GM21619 (cell line): Measurements from ENCODE around the gene ZNF738.
A peak's percentile ranks its signal among the peaks of the same experiment; 100 is the strongest.
"Not testable (repeated sequence)": the region's sequence is repeated elsewhere in the genome, so short reads cannot be mapped to it uniquely, and the experiment has no call there.

Experiments
- ATAC-seq: cut with Tn5 transposase; IDR thresholded peaks from one replicate; pipeline ENCODE4 v1.9.1; 2021; ENCODE audit not compliant: unreplicated experiment

ZNF738 gene

DNA sequence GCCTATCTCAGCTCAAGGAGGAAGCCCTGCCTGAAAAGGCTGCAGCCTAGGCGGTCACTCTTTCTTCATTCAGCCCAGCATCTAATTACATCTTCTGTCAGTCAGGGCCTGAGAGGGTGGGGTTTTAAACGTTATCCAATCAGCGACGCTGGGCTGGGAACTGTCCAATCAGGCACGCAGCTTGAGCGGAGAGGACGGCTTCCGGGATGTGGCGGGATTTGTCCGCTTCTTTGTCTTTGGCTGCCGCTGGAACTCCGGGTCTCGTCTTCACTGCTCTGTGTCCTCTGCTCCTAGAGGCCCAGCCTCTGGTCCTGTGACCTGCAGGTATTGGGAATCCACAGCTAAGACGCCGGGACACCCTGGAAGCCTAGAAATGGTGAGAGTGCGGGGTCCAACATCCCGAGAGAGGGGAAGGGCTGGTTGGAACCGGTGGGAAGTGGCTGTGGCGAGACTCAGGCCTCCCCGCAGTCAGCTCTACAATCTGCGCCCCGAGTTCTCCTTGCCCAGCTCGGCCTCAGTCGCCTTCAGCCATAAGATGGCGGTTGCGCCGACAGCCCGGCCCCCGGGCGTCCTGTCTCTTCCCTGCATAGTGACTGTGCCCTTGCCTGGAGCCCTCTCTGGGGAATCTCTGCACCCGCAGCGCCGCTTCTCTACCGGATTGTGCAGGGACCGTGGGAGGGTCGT lies at the start of gene ZNF738:
ZNF738 (plus strand) TSS at position 233 of the 684 bp plus-strand sequence; CDS start at position 374, 141 bp downstream.
- peak; percentile 97 for ATAC-seq

DNA sequence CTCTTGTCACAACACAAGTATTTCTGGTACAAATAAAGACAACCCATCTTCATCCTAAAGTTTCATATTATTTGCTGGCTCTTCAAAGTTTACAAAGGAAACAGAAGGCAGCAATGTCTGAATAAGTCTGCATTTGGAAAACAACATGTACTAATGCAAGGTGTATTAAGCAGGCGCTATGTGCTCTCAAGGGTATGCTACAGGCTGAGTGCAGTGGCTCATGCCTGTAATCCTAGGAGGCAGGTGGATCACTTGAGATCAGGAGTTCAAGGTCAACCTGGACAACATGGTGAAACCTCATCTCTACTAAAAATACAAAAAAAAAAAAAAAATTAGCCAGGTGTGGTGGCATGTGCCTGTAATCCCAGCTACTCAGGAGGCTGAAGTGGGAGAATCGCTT lies 46.0 kb upstream of the ZNF738 start:
- not testable (repeated sequence) for ATAC-seq

DNA sequence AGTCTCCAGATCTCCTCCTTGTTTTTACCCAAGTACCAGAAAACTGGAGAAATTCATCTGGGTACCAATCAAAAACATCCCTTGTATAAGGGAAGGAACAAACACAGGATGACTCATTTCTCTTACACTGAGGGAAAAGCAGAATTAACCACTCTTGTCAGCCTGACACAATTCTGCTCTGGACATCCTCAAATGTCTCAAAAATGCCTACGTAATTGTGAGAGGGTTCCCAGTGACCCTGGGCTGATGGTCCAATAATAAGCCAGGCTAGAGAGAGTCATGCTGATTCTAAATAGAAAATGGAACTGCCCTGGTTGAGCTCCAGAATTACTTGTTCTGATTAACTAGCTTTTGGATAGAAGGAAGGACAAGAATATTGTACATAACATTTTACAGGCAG lies 44.1 kb upstream of the ZNF738 start:
- ATAC-seq, result no peak

DNA sequence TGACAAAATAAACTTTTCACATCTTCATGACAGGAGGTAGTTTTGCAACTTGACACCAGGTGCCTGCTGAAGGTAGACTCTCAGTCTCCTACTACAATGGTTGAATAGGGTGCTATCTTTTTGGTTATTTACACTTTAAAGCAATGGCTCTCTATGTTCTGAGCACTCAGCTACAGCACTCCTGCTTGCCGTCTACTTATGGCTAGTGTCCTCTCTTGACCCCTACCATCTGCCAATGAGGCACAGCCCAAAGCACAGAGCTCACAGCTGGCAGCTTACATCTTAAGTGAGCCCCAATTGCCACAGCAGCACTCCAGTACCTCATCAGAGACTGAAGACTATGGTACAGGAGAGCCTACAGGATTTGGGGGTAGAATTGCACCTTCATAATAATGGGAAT lies 41.0 kb upstream of the ZNF738 start:
- ATAC-seq, result no peak

DNA sequence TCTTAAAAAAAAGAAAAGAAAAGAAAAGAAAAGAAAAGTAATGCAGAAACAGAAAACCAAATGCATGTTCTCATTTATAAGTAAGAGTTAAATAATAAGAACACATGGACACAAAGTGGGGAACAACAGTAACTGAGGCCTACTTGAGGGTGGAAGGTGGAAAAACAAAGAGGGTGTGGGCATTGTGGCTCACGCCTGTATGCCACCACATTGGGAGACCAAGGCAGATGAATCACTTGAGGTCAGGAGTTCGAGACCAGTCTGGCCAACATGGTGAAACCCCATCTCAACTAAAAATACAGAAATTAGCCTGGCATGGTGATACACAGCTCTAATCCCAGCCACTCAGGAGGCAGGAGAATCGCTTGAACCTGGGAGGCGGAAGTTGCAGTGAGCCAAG lies 37.7 kb upstream of the ZNF738 start:
- ATAC-seq, result no peak

DNA sequence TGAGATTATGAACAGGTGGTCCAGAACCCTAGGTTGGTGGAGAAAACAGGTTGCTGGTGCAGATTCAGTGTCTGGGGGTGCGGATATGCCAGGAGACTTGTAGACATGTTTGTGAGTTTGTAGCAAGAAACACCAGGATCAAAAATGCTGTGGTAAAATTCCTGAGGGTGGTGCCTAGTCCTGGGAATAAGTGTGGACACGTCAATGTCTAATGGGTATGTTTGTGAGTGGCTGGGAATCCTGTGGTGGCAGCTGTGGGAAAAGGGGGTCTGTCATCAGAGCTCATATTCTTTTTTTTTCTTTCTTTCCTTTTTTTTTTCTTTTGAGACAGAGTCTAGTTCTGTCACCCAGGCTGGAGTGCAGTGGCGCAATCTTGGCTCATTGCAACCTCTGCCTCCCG lies 36.8 kb upstream of the ZNF738 start:
- ATAC-seq, result no peak

DNA sequence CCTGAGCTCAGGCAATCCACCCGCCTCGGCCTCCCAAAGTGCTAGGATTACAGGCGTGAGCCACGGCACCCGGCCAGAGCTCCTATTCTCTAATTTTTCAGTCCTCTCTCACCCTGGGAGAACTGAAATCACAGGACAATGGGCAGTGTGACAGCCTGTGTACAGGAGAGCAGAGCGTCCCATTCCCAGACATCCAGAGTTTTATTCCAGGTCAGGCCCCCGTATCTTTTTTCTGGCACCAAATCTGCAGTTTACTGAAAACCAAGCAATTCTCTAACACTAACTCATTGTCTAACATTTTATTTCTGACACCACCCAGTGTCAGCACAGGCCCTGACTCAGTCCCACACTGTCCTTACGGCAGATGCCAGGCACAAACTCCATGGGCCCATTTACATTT lies 36.3 kb upstream of the ZNF738 start:
- no peak for ATAC-seq

DNA sequence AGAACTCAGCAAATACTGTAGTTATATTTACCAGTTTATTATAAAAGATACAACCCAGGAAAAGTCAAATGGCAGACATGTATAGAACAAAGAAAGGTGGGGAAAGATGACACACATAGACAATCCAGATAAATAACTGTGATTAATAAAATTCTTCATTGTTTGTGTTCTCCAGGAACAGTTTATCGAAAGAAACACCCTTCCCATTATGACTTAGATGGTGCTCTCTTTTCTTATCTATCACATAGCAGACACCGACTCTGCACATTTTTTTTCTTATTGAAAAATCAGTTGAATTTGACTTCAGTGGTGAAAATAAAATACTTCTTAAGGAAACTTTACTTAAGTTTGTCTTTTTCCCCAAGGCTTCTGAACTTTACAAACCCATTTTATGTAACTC lies 35.8 kb upstream of the ZNF738 start:
- no peak for ATAC-seq

DNA sequence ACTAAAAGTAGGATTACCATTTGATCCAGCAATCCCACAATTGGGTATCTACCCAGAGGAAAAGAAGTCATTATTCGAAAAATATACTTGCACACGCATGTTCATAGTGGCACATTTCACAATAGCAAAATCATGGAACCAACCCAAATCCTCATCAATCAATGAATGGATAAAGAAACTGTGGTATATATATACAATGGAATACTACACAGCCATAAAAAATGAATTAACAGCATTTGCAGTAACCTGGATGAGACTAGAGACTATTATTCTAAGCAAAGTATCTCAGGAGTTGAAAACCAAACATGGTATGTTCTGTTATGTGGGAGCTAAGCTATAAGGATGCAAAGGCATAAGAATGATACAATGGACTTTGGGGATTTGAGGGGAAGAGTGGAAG lies 32.6 kb upstream of the ZNF738 start:
- no peak for ATAC-seq

DNA sequence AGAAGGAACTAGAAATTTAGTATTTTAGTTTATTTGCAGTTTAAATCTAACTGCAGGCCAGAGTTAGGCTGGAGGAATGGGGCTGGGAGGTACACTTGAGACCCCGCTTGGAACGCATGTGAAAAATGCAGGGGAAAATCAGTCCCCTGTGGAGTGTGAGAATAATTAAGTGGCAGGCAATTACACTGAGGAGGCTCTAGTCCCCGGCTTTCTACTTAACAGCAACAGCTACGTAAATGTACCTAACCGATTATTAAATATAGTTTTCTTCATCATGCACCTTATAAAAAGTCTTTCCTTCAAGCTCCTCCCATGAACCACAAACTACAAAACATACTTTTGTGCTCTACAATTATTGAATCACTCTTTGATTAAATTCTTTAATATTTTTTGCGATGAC lies 30.4 kb upstream of the ZNF738 start:
- no peak for ATAC-seq

DNA sequence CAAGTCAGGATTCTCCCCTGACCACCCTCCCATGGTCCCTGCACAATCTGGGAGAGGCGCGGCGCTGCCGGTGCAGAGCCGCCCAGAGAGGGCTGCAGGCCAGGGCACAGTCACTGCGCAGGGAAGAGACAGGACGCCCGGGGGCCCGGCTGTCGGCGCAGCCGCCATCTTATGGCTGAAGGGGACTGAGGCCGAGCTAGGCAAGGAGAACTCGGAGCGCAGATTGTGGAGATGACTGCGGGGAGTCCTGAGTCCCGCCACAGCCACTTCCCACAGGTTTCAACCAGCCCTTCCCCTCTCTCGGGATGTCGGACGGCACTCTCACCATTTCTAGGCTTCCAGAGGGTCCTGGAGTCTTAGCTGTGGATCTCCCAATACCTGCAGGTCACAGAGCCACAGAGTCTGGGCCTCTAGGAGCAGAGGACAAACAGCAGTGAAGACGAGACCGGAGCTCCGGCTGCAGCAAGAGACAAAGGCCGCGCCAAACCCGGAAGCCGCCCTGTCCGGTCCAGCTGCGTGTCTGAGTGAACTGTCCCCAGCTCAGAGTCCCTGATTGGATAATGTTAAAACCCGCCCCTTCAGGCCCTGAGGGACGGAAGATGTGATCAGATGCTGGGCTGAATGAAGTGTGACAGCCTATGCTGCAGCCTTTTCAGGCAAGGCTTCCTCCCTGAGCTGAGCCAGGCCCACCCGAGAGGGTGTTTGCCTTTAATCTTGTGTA lies 29.8 kb upstream of the ZNF738 start, which contains the start of gene ZNF708:
ZNF708 (minus strand) TSS at position 526 of the 721 bp plus-strand sequence; CDS start at position 328, 198 bp downstream.
- ATAC-seq, result peak; percentile 100

DNA sequence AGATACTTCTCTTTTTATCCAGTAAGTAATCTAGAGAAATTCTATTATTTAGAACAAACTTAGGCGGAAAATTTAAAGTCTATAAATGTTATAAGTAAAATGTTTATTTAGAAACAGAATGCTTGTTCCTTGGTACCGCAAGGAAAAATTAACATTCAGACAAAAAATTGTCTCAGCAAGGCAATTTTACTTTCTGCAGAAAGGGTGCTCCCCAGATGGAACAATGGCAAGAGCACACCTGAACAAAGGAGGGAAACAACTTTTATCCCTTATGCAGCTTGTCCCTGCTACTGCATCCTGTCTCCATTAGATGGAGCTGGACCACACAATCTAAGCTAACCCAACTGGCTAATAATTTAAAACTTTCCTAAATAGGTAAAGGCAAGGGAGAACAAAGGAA lies 23.1 kb upstream of the ZNF738 start:
- ATAC-seq, result no peak

DNA sequence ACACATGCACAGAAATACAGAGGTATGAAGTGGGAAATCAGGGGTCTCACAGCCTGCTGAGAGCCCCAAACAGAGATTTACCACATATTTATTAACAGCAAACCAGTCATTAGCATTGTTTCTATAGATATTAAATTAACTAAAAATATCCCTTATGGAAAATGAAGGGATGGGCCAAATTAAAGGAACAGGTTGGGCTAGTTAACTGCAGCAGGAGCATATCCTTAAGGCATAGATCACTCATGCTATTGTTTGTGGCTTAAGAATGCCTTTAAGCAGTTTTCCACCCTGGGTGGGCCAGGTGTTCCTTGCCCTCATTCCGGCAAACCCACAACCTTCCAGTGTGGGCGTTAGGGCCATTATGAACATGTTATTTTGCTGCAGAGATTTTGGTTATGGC lies 14.0 kb upstream of the ZNF738 start:
- ATAC-seq, result not testable (repeated sequence)

DNA sequence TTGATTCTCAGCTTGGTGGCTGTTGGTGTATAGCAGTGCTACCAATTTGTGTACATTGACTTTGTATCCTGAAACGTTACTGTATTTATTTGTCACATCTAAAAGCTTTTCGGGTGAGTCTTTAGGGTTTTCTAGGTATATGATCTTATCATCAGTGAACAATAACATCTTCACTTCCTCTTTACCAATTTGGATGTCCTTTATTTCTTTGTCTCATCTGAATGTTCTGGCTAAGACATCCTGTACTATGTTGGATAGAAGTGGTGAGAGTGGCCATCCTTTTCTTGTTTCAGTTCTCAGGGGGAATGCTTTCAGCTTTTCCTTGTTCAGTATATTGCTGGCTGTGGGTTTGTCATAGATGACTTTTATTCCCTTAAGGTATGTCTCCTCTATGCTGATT lies 6.0 kb upstream of the ZNF738 start:
- ATAC-seq, result no peak

DNA sequence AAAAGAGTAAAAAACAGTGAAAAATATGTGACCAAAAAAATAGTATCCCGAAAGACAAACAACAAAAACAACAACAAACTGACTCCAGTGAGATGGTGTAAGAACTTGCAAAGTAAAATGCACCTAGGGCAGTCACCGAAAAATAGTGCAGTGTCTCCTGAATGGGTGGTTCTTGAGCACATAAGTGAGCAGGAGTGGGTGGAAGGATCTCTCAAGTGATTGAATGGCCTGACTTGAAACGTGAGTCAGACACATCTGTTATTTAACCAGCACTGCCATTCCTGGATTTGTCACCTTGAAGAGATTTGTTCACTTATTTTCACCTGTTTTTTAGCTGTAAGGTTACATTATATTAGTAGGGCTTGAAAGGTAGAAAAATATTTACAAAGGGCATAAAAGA lies 3.5 kb downstream of the ZNF738 start:
- ATAC-seq, result no peak

DNA sequence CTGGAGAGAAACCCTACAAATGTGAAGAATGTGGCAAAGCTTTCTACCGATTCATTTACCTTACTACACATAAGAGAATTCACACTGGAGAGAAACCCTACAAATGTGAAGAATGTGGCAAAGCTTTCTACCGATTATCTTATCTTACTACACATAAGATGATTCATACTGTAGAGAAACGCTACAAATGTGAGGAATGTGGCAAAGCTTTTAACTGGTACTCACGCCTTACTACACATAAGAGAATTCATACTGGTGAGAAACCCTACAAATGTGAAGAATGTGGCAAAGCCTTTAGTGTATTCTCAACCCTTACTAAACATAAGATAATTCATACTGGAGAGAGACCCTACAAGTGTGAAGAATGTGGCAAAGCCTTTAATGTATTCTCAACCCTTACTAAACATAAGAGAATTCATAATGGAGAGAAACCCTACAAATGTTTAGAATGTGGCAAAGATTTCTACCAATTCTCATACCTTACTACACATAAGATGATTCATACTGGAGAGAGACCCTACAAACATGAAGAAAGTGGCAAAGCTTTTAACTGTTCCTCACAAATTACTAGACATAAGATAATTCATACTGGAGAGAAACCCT lies 25.3 kb downstream of the ZNF738 start:
- no peak for ATAC-seq

DNA sequence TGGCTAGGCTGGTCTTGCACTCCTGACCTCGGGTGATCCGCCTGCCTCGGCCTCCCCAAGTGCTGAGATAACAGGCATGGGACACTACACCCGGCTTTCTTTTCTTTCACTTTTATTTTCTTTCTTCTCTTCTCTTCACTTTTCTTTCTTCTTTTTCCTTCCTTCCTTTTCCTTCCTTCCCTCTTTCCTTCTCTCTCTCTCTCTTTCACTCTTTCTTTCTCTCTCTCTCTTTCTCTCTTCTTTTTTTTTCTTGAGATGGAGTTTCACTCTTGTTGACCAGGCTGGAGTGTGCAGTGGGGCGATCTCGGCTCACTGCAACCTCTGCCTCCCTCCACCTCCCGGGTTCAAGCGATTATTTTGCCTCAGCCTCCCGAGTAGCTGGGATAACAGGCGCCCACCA lies 37.3 kb downstream of the ZNF738 start:
- no peak for ATAC-seq

DNA sequence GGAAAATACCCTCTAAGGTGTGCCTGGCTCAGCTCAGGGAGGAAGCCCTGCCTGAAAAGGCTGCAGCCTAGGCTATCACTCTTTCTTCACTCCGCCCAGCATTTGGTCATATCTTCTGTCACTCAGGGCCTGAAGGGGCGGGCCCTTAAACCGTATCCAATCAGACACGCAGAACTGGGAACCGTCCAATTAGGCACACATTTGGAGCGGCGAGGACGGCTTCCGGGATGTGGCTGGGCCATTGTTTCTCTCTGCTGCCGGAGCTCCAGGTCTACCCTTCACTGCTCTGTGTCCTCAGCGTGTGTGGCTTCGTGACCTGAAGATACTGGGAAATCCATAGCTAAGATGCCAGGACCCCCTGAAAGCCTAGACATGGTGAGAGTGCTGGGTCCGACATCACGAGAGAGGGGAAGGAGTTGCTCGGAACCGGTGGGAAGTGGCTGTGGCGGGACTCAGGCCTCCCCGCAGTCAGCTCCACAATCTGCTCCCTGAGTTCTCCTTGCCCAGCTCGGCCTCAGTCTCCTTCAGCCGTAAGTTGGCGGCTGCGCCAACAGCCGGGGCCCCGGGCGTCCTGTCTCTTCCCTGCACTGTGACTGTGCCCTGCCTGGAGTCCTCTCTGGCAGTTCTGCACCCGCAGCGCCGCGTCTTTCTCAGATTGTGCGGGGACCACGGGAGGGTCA lies 38.2 kb downstream of the ZNF738 start, which contains the start of gene ZNF493:
ZNF493 (plus strand) TSS at position 241 of the 680 bp plus-strand sequence; CDS start at position 346, 105 bp downstream.
- peak; percentile 100 for ATAC-seq

DNA sequence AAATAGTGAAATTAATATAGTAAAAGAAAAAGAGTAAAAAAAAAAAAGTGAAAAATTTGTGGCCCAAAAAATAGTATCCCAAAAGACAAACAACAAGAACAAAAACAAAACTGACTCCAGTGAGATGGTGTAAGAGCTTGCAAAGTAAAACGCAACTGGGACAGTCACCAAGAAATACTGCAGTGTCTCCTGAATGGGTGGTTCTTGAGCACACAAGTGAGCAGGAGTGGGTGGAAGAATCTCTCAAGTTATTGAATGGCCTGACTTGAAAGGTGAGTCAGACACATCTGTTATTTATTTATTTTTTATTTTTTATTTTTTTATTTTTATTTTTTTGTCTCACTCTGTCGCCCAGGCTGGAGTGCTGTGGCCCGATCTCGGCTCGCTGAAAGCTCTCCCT lies 40.1 kb downstream of the ZNF738 start:
- no peak for ATAC-seq

DNA sequence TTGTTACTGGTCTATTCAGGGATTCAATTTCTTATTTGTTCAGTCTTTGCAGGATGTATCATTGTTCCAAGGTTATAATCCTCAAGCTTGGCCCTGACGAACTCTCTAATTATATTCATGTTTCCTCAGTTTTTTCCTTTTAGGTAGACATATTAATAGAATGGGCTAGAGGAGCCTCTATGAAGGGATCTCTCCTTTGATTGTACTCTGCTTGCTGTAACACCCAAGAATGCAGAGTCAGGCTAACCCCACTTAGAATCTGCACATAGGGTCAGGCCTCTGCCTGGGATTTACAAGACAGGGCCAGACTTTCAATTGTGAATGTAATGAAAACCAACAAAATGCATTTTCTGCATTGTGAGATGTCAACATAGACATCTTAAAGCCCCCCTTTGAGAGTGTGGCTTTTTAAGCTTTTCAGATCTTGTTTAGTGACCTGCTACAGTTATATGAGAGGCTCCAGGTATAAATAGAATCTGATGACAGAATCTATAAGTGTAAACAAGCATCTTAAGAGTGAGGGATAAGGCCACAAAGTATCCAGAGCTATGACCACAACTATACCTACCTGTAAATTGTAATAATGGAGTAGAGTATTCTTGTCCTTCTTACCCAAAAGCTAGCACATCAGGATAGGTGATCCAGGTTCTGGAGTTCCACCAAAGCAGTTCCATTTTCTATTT lies 43.6 kb downstream of the ZNF738 start:
- no peak for ATAC-seq

DNA sequence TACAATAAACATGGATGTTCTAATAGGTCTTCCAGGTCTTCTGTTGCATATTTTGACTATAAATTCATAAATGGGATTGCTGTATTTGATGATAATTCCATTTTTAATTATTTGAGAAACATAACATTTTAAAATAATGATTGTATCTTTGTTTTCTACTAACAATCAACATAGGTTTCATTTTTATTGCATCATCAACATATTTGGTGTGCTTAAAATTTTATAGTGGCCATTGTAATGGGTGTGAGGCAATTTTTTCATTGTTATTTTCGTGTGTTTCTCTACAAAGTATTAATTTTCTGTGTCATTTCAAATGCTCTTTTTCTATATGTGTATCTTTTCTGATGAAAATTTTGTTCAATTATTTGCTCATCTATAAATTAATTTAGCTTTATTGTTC lies 51.4 kb downstream of the ZNF738 start:
- no peak for ATAC-seq
